Pulmonary artery endothelial cell (primary cell): ENCODE measurements around the gene HYCC2. TPM values are rescaled to one million over a fixed set of nuclear protein-coding genes. Genes with fewer than 3 reads are reported as not detected.
"Not testable (repeated sequence)": the region's sequence is repeated elsewhere in the genome, so short reads cannot be mapped to it uniquely, and the experiment has no call there.

ENCODE experiments used
- DNase-seq: peaks from one replicate; pipeline ENCODE4 v3.0.0-alpha.2; 2011; ENCODE audit warnings: low read depth, low spot score
- total RNA-seq: library from RNA; depleted of rRNA; stranded (reverse); fragments of >200 nt; gene quantifications from 2 replicates; pipeline ENCODE4 v1.2.3, GENCODE V29; 2014

Gene HYCC2
- total RNA-seq, result 11.6 and 16.2 TPM in 2 replicates

DNA sequence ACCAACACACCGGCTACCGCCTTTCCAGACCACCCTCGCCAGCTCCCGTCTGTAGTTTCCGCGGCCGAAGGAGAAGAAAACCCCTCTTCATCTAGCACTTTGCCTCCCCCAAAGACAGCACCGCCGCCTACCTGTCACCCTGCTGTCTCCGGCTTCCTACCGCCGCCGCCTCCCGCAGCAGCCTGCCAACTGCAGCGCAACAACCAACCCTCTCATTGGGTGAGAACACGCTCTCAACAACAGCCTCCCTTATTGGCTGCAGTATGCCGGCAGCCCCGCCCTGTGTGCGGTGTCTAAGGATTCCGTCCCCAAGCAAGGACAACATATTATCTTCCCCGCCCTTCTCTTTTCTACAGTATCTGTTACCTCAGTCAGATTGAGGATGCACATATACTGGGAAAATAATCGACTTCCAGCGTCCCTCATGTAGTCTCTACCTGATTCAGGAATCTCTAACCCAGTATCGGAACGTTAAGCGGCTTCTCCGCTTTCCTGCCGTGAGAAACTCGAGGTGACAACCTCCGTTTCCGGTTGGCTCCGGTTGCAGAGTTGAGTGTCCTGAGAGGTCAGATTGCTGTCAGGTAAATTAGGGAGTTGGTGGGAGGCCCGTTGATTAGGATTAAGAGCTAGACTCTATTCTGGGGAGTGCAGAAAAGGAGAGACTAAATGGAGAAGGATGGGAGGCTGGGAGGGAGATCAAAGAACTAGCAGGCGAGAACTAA is at the start of gene HYCC2, which contains the start of gene NDUFB3:
TSS of gene HYCC2 (minus strand) at position 193 of the 722 bp plus-strand sequence. CDS start 47,662 bp downstream, outside the sequence.
TSS of gene NDUFB3 (plus strand) at position 523 of the 722 bp plus-strand sequence. CDS start 6,882 bp downstream, outside the sequence.
- peak; percentile 72 for DNase-seq

GRCh38 chr2:201118961-201119854 is 47.7 kb upstream of the HYCC2 start:
- DNase-seq, result no peak

DNA sequence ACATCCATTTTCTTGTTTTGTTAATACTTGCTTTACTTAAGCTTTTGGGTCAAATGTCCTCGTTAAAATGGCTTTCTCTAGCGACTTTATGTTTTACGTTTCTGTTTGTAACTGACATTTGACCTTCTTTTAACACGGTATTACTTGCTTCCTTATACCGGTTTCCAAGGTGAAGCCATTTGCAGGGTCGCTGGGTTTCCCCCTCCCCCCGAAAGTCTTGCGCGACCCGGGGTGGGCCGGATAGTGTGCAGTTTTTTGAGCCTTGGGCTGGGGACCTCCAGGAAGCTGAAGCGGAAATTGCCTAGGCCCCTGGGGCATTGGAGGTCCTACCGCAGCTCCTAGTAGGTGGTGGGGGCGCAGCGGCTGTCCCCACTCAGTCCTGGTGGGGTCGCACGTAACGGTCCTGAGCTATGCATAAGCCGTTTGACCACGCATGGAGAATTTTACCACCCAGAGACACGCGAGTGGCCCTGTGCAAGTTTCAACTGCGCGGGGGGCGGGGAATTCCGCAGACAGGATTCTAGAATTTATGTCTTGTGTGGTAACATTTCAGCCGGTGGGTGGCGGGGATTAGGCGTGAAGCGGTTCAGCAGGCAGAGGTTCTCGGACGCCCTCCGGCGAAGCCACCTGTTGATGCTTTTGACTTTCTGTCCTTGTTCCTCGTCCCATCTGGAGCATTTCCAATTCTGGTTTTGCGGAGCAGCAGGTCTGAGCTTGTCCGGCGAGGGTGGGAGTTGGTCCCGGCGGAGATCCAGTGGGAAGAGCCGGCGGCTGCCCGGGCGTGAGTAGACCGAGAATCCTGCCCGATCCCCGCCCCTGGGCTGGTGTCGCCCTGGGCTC is 46.9 kb upstream of the HYCC2 start:
- no peak for DNase-seq

- DNase-seq, result not testable (repeated sequence)
Measured at GRCh38 chr2:201117735-201118094, 46.2 kb upstream of the HYCC2 start.

DNA sequence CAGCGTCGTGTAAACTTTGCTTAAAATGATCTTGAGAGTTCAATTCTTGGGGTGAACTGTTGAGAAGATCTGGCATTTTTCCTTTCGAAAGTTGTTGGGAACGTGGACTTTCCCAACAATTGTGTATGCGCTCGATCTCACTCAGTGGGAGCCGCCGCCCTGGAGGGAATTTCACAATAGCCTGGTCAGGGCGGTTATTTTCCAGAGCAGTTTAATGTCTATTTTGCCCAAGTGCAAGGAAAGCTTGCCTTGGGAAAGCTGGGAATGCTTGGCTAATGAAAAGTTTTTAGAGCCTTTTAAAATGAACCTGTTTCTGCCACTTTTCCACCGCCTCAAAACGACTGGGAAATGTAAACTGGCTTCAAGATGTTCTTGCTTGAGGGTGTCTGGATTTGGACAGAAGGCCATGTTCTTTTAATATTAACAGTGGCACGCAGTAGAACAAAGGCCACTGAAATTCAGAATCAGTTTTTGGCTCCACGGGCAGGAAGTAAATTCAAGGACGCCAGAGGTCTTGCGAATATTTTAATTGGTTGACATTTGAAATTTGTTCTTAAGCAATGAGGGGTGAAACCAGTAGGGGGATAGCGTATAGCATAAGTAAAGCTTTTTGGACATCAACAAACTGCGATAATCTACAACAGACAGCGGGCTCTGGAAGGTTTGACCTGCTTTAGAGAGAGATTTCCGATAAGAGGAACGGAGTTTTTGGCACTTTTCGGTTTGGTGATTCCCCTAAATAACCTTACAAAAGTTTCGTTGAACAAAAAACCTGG is 45.7 kb upstream of the HYCC2 start:
- peak; percentile 86 for DNase-seq

- no peak for DNase-seq
Measured at GRCh38 chr2:201116115-201116958, 44.9 kb upstream of the HYCC2 start, which contains the start of gene CFLAR. Gene CFLAR, plus strand, starts transcription at chr2:201116164. Its CDS starts 13,702 bp downstream, at chr2:201129866.

DNA sequence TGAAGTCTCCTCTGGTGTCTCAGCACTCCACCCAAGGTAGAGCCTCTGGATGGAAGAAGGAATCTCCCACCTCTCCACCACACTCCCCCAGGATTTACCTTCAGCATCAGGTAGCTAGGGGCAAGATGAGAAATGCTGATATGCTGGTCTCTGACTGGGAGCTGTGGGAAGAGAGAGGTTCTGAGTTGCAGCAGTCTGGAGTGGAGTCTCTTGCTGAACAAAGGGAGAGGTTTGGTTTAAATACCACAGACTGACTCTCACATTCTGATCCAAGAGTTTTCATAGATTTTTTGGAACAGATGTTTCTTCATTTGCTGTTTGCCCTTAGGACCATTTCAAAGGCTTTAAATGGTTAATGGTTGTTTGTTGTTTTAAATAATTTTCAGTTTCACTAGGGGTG is 43.4 kb upstream of the HYCC2 start:
- DNase-seq, result no peak

GRCh38 chr2:201114350-201114749 is 42.9 kb upstream of the HYCC2 start:
- no peak for DNase-seq

GRCh38 chr2:201111096-201111495 is 39.6 kb upstream of the HYCC2 start:
- DNase-seq, result no peak

GRCh38 chr2:201110615-201111014 is 39.1 kb upstream of the HYCC2 start:
- DNase-seq, result no peak

DNA sequence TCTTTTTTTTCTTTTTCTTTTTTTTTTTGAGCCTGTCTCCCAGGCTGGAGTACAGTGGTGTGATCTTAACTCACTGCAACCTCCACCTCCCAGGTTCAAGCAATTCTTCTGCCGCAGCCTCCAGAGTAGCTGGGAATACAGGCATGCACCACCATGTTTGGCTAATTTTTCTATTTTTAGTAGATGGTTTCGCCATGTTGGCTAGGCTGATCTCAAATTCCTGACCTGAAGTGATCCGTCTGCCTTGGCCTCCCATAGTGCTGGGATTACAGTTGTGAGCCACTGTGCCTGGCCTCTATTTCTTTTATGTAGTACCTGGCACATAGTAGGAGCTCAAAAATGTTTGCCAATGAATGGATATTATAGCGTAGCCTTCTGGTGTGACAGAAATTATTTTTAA is 37.7 kb upstream of the HYCC2 start:
- no peak for DNase-seq

DNA sequence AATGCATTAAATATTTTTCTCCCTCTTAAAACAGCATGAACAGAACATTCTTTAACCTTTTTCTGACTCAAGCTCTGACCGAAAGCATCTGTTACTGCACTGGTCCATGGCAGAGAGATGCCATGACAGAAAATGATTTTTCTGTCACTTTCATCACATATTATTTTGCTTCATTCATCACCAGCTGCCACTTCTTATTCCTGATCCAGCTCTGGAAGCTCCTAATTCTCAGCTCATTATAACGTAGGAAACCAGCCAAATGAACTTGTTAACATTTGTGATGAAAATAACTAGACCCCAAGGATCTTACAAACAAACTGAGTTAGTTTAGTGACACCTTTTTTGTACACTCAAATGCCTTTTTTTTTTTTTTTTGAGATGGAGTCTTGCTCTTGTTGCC is 36.9 kb upstream of the HYCC2 start:
- DNase-seq, result no peak

- DNase-seq, result no peak
Measured at GRCh38 chr2:201107624-201108023, 36.2 kb upstream of the HYCC2 start.

DNA sequence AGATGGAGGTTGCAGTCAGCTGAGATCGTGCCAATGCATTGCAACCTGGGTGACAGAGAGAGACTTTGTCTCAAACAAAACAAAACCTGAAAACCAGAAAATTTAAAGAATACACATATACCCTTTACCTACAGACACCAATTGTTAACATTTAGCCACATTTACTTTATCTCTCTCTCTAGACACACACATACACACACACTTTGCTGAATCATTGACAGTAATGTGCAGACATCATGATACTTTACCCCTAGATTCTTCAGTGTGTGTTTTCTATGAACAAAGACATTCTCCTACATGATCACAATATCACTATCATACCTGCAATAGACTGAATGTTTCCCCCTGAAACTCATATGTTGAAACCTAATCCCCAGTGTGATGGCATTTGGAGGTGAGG is 34.3 kb upstream of the HYCC2 start:
- DNase-seq, result no peak

DNA sequence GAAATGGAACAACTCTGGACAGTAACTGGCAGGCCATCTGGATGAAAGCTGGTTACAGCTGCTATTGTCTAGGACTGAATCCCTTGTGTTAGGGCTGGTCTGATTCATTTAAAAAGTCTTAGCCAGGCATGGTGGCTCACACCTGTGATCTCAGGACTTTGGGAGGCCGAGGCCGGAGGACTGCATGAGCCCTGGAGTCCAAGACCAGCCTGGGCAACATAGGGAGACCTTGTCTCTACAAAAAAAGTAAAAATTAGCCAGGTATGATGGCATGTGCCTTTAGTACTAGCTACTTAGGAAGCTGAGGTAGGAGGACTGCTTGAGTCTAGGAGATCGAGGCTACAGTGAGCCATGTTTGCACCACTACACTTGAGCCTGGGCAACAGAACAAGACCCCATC is 29.0 kb upstream of the HYCC2 start:
- DNase-seq, result no peak

GRCh38 chr2:201093573-201093972 is 22.1 kb upstream of the HYCC2 start:
- DNase-seq, result no peak

DNA sequence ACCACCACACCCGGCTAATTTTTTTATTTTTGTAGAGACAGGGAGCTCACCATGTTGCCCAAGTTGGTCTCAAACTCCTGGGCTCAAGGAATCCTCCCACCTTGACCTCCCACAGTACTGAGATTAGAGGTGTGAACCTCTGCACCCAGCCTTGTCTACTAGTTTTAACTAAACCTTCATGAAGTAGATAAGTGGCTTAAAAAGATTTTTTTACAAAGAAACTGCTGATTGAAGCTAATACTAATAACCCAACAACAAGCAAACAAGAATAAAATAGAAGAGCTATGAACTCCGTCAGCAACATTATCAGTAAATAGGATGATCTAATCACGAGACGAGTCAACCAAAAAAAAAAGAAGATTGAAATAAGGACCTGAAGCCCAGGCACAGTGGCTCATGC is 19.1 kb upstream of the HYCC2 start:
- no peak for DNase-seq

DNA sequence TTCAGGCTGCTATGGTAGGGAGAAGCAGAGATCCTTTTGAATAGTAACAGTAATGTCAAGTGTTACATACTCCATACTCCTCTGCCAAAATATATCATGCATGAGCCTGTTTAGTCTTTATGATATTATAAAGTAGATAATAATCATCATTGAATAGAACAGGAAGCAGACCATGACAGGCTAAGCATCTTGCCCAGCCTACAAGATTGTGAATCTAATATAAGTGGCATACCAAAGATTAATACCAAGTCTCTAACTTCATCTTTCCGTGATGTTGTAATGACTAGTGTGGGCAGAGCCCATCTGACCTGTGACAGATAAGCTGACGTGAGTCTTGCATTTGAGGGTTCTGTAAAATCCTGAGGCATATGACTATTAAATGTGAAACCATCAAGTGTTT is 13.4 kb upstream of the HYCC2 start:
- no peak for DNase-seq

- DNase-seq, result no peak
Measured at GRCh38 chr2:201074996-201075395, 3.5 kb upstream of the HYCC2 start.

GRCh38 chr2:201073071-201073470 is 1.6 kb upstream of the HYCC2 start:
- DNase-seq, result no peak
